Stimulated activated CD8-positive, alpha-beta memory T cell treated with anti-CD3 and anti-CD28 coated beads, Interleukin-15, amount 100 ng/mL, for 1 hour (primary cell): ENCODE results near the gene GPR173.

Experiments
- DNase-seq: peaks from one replicate; pipeline ENCODE4 v3.0.0-alpha.2; 2020; ENCODE audit warnings: low read depth

GPR173 gene

GRCh38 chrX:53071064-53071463, 22.5 kb downstream of the GPR173 start:
- no peak for DNase-seq

- no peak for DNase-seq
These were observed 23.2 kb downstream of the GPR173 start for GRCh38 chrX:53071604-53072417.

DNA sequence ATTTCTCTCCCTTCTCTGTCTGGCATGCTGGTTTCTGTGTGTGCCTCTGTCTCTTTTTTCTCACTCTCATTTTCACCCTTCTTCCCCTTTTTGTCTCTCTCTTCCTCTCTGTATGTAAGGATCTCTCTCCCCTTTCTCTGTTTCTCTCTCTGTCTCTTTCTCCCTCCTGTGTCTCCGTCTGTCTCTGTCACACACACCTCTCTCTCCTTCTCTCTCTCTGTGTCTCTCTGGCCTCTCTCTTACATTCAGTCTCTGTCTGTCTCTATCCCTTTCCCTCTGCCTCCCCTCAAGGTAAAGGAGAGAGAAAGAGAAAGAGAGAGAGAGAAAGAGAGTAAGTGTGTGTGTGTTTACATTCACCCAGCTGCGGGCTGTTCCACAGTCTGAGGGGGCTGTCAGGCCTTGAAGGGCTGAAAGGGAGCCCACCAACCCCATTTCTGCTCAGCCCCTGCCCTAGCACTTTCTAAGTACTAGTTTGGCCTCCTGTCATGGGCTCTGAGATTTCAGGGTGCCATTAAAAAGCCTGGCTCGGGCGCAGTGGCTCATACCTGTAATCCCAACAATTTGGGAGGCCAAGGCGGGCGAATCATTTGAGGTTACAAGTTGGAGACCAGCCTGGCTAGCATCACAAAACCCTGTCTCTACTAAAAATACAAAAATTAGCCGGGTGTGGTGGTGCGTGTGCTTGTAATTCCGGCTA, 24.0 kb downstream of the GPR173 start:
- no peak for DNase-seq

GRCh38 chrX:53073115-53073586, 24.6 kb downstream of the GPR173 start:
- DNase-seq, result no peak

GRCh38 chrX:53075011-53075410, 26.4 kb downstream of the GPR173 start:
- DNase-seq, result no peak

- no peak for DNase-seq
These were observed 28.1 kb downstream of the GPR173 start for GRCh38 chrX:53076671-53077070.

- no peak for DNase-seq
These were observed 28.9 kb downstream of the GPR173 start for GRCh38 chrX:53077207-53078197.

GRCh38 chrX:53078943-53079342, 30.4 kb downstream of the GPR173 start:
- no peak for DNase-seq

GRCh38 chrX:53080628-53081580, 32.3 kb downstream of the GPR173 start:
- DNase-seq, result no peak

DNA sequence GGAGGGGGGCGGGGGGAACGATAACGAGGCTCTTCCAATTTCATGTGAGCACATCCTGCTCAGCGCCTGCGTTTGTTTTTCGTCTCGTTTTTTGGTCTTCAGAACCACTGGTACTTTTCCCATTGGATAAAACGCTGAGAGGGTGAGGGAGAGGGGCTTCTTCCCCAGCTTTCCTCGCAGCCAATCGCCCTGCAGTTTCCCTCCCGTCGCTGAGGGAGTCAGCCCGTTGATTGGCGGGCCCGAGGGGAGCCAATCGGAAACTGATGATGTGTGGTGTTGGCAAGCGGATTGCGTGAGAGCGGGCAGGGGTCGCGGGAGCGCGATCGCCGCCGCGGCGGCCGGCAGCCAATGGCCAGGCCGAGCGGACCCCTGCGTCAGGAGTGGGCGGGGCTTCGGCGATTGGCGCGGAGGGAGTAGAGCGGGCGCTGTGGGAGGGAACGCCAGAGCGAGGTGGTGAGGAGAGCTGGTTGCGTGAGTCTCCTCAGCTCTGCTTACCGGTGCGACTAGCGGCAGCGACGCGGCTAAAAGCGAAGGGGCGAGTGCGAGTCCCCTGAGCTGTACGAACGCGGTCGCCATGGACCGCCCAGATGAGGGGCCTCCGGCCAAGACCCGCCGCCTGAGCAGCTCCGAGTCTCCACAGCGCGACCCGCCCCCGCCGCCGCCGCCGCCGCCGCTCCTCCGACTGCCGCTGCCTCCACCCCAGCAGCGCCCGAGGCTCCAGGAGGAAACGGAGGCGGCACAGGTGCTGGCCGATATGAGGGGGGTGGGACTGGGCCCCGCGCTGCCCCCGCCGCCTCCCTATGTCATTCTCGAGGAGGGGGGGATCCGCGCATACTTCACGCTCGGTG, 33.6 kb downstream of the GPR173 start, which contains the start of gene TSPYL2:
Gene TSPYL2 (plus strand): TSS at position 443 of the 848 bp plus-strand sequence. CDS start 132 bp downstream, at position 575.
- peak; percentile 81 for DNase-seq

DNA sequence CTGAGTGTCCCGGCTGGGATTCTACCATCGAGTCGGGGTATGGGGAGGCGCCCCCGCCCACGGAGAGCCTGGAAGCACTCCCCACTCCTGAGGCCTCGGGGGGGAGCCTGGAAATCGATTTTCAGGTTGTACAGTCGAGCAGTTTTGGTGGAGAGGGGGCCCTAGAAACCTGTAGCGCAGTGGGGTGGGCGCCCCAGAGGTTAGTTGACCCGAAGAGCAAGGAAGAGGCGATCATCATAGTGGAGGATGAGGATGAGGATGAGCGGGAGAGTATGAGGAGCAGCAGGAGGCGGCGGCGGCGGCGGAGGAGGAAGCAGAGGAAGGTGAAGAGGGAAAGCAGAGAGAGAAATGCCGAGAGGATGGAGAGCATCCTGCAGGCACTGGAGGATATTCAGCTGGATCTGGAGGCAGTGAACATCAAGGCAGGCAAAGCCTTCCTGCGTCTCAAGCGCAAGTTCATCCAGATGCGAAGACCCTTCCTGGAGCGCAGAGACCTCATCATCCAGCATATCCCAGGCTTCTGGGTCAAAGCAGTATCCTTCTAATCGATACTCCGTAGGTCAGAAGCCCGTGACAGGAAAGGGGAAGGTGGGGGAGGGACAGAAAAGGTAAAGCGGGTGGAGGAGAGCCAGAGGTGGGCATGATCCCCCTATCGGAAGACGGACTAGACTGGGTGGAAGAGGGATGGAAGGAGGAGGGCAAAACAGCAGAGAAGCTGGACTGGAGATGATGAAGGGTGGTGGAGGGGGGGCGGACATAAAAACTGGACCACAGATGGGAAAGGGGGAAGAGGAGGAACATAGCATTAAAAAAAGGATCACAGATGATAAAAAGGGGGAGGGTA, 34.4 kb downstream of the GPR173 start:
- no peak for DNase-seq

- DNase-seq, result no peak
These were observed 35.5 kb downstream of the GPR173 start for GRCh38 chrX:53084043-53084570.

DNA sequence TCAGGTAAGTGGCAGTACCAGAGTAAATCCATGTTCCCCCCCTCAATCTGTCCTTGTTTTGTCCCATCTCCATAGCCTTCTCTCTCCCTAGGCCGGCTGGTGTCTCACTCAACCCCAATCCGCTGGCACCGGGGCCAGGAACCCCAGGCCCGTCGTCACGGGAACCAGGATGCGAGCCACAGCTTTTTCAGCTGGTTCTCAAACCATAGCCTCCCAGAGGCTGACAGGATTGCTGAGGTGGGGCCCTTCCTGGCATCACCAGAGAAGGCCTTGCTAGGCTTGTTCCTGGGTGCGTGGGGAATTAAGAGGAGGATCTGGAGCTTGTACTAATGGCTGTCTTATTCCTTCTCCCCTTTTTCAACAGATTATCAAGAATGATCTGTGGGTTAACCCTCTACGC, 36.3 kb downstream of the GPR173 start:
- DNase-seq, result no peak

DNA sequence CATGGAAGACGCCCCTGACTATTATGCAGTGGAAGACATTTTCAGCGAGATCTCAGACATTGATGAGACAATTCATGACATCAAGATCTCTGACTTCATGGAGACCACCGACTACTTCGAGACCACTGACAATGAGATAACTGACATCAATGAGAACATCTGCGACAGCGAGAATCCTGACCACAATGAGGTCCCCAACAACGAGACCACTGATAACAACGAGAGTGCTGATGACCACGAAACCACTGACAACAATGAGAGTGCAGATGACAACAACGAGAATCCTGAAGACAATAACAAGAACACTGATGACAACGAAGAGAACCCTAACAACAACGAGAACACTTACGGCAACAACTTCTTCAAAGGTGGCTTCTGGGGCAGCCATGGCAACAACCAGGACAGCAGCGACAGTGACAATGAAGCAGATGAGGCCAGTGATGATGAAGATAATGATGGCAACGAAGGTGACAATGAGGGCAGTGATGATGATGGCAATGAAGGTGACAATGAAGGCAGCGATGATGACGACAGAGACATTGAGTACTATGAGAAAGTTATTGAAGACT, 37.2 kb downstream of the GPR173 start:
- no peak for DNase-seq

- DNase-seq, result no peak
These were observed 37.9 kb downstream of the GPR173 start for GRCh38 chrX:53086464-53086863.

- no peak for DNase-seq
These were observed 38.8 kb downstream of the GPR173 start for GRCh38 chrX:53087388-53087831.

- DNase-seq, result no peak
These were observed 39.8 kb downstream of the GPR173 start for GRCh38 chrX:53088136-53088974.
